HEK293T (cell line): ENCODE results near the gene ACAT2.
"Not testable (repeated sequence)": the region's sequence is repeated elsewhere in the genome, so short reads cannot be mapped to it uniquely, and the experiment has no call there.

Experiments used
- CTCF ChIA-PET: fragments of 350-600 bp; formaldehyde crosslinking; extraction: SDS; loops from one replicate; lab custom pipeline; 2021; ENCODE audit warnings: antibody characterized with exemption, inconsistent platforms; lab: Yijun Ruan, JAX
- POLR2A ChIA-PET: fragments of 350-600 bp; formaldehyde crosslinking; extraction: SDS; loops from one replicate; lab custom pipeline; 2020; ENCODE audit warnings: antibody characterized with exemption, inconsistent platforms; lab: Yijun Ruan, JAX
- DNase-seq: peaks from one replicate; pipeline ENCODE4 v3.0.0; 2012; ENCODE audit warnings: mixed read lengths; ENCODE audit errors: extremely low spot score
- ARNT ChIP-seq: fragments of 450-650 bp; IDR thresholded peaks from 2 replicates; pipeline ENCODE4 v1.6.1; 2017; ENCODE audit warnings: mild to moderate bottlenecking
- BHLHE40 ChIP-seq: fragments of 450-650 bp; IDR thresholded peaks from 2 replicates; pipeline ENCODE4 v1.6.1; 2016; ENCODE audit warnings: mild to moderate bottlenecking, moderate library complexity, borderline replicate concordance
- CTBP1 ChIP-seq: fragments of 450-650 bp; IDR thresholded peaks from 2 replicates; pipeline ENCODE4 v1.6.1; 2016; ENCODE audit warnings: borderline replicate concordance
- ELF4 ChIP-seq: fragments of 450-650 bp; IDR thresholded peaks from 2 replicates; pipeline ENCODE4 v1.6.1; 2017; ENCODE audit warnings: antibody characterized with exemption
- FOXA1 ChIP-seq: fragments of 450-650 bp; IDR thresholded peaks from 2 replicates; pipeline ENCODE4 v1.6.1; 2016; ENCODE audit warnings: mild to moderate bottlenecking
- FOXK2 ChIP-seq: fragments of 450-650 bp; IDR thresholded peaks from 2 replicates; pipeline ENCODE4 v1.6.1; 2016; ENCODE audit warnings: mild to moderate bottlenecking
- FOXM1 ChIP-seq: fragments of 450-650 bp; IDR thresholded peaks from 2 replicates; pipeline ENCODE4 v1.6.1; 2017; ENCODE audit warnings: mild to moderate bottlenecking, borderline replicate concordance
- HDGF ChIP-seq: fragments of 450-650 bp; IDR thresholded peaks from 2 replicates; pipeline ENCODE4 v1.6.1; 2017; ENCODE audit warnings: antibody characterized with exemption, borderline replicate concordance
- L3MBTL2 ChIP-seq: fragments of 450-650 bp; conservative IDR thresholded peaks from 2 replicates; pipeline ENCODE4 v1.6.1; 2016; ENCODE audit warnings: mild to moderate bottlenecking
- LEF1 ChIP-seq: fragments of 450-650 bp; IDR thresholded peaks from 2 replicates; pipeline ENCODE4 v1.6.1; 2017; ENCODE audit warnings: mild to moderate bottlenecking, borderline replicate concordance
- NFRKB ChIP-seq: fragments of 450-650 bp; IDR thresholded peaks from 2 replicates; pipeline ENCODE4 v1.6.1; 2016; ENCODE audit warnings: mild to moderate bottlenecking, moderate library complexity
- PKNOX1 ChIP-seq: fragments of 450-650 bp; IDR thresholded peaks from 2 replicates; pipeline ENCODE4 v1.6.1; 2016
- SP1 ChIP-seq: fragments of 450-650 bp; IDR thresholded peaks from 2 replicates; pipeline ENCODE4 v1.6.1; 2017
- SUZ12 ChIP-seq: fragments of 450-650 bp; IDR thresholded peaks from 2 replicates; pipeline ENCODE4 v1.6.1; 2016; ENCODE audit warnings: mild to moderate bottlenecking
- TARDBP ChIP-seq: fragments of 450-650 bp; IDR thresholded peaks from 2 replicates; pipeline ENCODE4 v1.6.1; 2016
- ZNF384 ChIP-seq: fragments of 450-650 bp; IDR thresholded peaks from 2 replicates; pipeline ENCODE4 v1.6.1; 2016

ACAT2 gene

GRCh38 chr6:159723259-159723658, 38.6 kb upstream of the ACAT2 start:
- DNase-seq: no peak
- TF ChIP-seq CTBP1 (no peak), FOXK2 (no peak), BHLHE40 (no peak), SP1 (no peak), ARNT (no peak), PKNOX1 (no peak), SUZ12 (no peak), FOXA1 (no peak), FOXM1 (no peak), TARDBP (no peak), NFRKB (no peak), ZNF384 (no peak), ELF4 (no peak), HDGF (no peak), L3MBTL2 (no peak), LEF1 (no peak)
- ChIA-PET CTCF (no interaction called here), POLR2A (interaction anchor here (1.0 to 1.2 kb wide), 2 partner anchors 65 to 67 kb away, joined by 3 to 4 read pairs; partner anchors contain the start of gene MRPL18)

GRCh38 chr6:159724778-159725177, 37.1 kb upstream of the ACAT2 start:
- ChIA-PET CTCF (no interaction called here), POLR2A (interaction anchor here (1.0 to 6.7 kb wide), 2 partner anchors 31 to 65 kb away, joined by 3 to 97 read pairs; partner anchors contain the start of genes MRPL18 and TCP1)
- no peak for DNase-seq
- TF ChIP-seq ARNT: no peak
- TF ChIP-seq CTBP1: no peak
- no peak for TF ChIP-seq NFRKB
- TF ChIP-seq LEF1: no peak
- no peak for TF ChIP-seq TARDBP

- POLR2A ChIA-PET: interaction anchor here (2.5 to 6.7 kb wide), 2 partner anchors 12 to 64 kb away, joined by 24 to 97 read pairs; partner anchors contain the start of genes MRPL18 and TCP1
- CTCF ChIA-PET, DNase-seq: not testable (repeated sequence)
Observed at GRCh38 chr6:159725208-159725607, 36.6 kb upstream of the ACAT2 start.

- CTCF ChIA-PET: no interaction called here
- TF ChIP-seq BHLHE40 (no peak), SP1 (no peak), ELF4 (no peak), L3MBTL2 (no peak), LEF1 (no peak), ARNT (no peak; the same call in 1 of the 2 replicates), PKNOX1 (no peak), CTBP1 (no peak), HDGF (no peak), SUZ12 (no peak)
- DNase-seq: no peak
- POLR2A ChIA-PET: interaction anchor here (0.9 to 6.7 kb wide), 23 partner anchors 8 to 1686 kb away, joined by 3 to 97 read pairs (median 4); partner anchors contain the start of genes ACAT2, MRPL18, SOD2 and TCP1
Observed at GRCh38 chr6:159726255-159726917, 35.5 kb upstream of the ACAT2 start.

GRCh38 chr6:159726918-159727716, 34.7 kb upstream of the ACAT2 start, which contains the start of gene WTAP:
Gene WTAP (plus strand): TSS chr6:159727506. CDS start chr6:159736266, 8,760 bp downstream.
- ChIA-PET CTCF (interaction anchor here (0.6 kb wide), 2 partner anchors 8 to 35 kb away, joined by 3 to 5 read pairs; partner anchors contain the start of gene ACAT2), POLR2A (interaction anchor here (0.7 to 6.7 kb wide), 24 partner anchors 9 to 1686 kb away, joined by 3 to 97 read pairs (median 4); partner anchors contain the start of genes ACAT2, MRPL18, SOD2 and TCP1)
- peak; percentile 93 for DNase-seq
- no peak for TF ChIP-seq BHLHE40
- TF ChIP-seq FOXM1: peak; percentile 60; the same call in 1 of the 2 replicates
- peak; percentile 53; the same call in 1 of the 2 replicates for TF ChIP-seq PKNOX1
- no peak for TF ChIP-seq LEF1
- peak; percentile 82 for TF ChIP-seq NFRKB
- TF ChIP-seq L3MBTL2: peak; percentile 98
- TF ChIP-seq SP1: no peak
- peak; percentile 81; the same call in 1 of the 2 replicates for TF ChIP-seq ARNT
- peak; percentile 84 for TF ChIP-seq TARDBP
- no peak for TF ChIP-seq FOXA1
- TF ChIP-seq CTBP1: peak; percentile 84
- TF ChIP-seq ELF4: peak; percentile 90
